Vagina (tissue), 2 donors: ENCODE measurements around the gene GM2A.

Experiments
- POLR2A ChIP-seq, 2 donors: fragments of 450-650 bp; IDR thresholded peaks; one replicate each; pipeline ENCODE4 v1.6.1; 2017; ENCODE audit warnings: antibody characterized with exemption in 2 of 2, mild to moderate bottlenecking in 2 of 2, moderate library complexity in 2 of 2
- TF ChIP-seq, protein P1 (sequence below), 3 experiments: fragments of 450-650 bp in 2 of 3; fragments of 200-600 bp in 1 of 3; sonication (generic) in 1 of 3; IDR thresholded peaks; one replicate each; pipeline ENCODE4 v1.5.1; 2017 to 2019; ENCODE audit warnings: antibody characterized with exemption in 3 of 3, mild to moderate bottlenecking in 2 of 3, moderate library complexity in 2 of 3

GRCh38 chr5:151224372-151224771 is 28.6 kb upstream of the GM2A start:
- TF ChIP-seq POLR2A (IDR thresholded peaks at IDR 0.05) = no peak
- TF ChIP-seq, protein P1, sequence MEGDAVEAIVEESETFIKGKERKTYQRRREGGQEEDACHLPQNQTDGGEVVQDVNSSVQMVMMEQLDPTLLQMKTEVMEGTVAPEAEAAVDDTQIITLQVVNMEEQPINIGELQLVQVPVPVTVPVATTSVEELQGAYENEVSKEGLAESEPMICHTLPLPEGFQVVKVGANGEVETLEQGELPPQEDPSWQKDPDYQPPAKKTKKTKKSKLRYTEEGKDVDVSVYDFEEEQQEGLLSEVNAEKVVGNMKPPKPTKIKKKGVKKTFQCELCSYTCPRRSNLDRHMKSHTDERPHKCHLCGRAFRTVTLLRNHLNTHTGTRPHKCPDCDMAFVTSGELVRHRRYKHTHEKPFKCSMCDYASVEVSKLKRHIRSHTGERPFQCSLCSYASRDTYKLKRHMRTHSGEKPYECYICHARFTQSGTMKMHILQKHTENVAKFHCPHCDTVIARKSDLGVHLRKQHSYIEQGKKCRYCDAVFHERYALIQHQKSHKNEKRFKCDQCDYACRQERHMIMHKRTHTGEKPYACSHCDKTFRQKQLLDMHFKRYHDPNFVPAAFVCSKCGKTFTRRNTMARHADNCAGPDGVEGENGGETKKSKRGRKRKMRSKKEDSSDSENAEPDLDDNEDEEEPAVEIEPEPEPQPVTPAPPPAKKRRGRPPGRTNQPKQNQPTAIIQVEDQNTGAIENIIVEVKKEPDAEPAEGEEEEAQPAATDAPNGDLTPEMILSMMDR (IDR thresholded peaks at IDR 0.05) = no peak
